ENCODE results near the gene PIEZO1. TPM values are rescaled to one million over a fixed set of nuclear protein-coding genes. Genes with fewer than 3 reads are reported as not detected.

PIEZO1 gene
- total RNA-seq, 4 donors from 2014 or later: 81.2 to 145 (median 113) TPM

DNA sequence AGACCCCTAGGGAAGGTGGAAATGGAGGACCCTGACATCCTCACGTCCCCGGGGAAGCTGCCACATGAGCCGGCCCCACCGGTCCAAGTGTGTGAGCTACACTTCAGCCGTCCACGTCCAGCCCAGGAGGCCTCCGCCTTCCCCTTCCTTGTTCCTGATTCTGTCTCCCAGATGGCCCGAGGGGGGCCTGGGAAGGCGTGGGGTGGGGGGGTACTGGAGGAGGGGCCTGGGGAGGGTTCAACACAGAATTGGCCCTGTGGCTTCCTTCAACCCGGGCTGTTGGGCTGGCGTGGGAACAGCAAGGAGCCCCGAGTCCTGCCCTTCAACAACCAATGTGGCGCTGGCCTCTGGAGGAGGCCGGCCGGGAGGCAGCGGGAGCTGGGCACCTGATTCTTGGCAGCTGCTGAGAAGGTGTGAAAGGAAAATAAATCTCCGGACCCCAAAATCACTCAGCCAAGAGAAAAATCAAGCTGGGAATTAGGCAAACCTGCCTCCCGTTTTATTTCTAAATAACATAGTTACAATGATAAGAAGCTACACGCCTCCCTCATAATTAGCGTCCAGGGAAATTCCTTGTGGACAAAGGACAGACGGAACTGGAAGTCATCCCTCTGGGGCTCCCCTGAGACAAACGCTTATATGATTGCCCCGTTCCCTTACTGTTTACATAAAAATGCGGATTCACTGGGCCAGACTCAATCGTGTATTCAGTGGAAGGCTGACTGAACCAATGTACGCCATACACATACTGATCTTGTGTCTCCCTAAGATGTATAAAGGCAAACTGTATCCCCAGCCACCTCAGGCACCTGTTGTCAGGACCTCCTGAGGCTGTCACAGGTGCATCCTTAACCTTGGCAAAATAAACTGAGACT, 28.5 kb upstream of the PIEZO1 start:
- no peak for DNase-seq
- 63 to 78% methylated on average over 17 to 20 of the region's 26 CpGs for WGBS, 2 donors

DNA sequence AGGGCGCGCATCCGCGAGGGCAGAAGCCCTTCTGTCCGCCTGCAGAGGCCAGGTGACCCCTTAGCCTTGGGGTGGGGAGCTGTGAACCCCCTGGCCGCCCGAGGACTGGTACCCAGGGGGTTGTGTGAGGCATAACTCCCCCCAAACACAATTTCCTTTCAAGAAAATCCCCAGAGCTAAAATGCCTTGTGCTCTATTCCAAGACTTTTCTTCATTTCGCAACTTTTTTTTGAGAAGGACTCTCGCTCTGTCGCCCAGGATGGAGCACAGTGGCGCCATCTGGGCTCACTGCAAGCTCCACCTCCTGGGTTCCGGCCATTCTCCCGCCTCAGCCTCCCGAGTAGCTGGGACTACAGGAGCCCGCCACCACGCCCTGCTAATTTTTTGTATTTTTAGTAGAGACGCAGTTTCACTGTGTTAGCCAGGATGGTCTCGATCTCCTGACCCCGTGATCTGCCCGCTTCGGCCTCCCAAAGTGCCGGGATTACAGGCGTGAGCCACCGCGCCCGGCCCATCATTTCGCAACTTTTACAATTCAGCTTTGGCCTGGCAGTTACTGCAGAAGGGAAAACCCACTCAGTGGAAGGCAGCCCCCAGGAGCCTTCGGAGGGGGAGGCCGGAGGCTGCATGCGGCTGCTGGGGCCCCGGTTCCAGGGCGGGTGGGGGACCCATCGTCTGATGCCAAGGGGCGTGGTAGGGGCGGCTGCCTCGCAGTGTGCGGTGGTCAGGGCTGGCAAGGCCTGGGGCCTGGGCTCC, 27.7 kb upstream of the PIEZO1 start:
- WGBS, 2 donors: 59 to 62% methylated on average over 26 to 34 of the region's 37 CpGs

More for the DNA sequence above, 28.5 kb upstream of the PIEZO1 start:
- no peak for TF ChIP-seq POLR2A (IDR thresholded peaks at IDR 0.05)
- TF ChIP-seq, protein P1, sequence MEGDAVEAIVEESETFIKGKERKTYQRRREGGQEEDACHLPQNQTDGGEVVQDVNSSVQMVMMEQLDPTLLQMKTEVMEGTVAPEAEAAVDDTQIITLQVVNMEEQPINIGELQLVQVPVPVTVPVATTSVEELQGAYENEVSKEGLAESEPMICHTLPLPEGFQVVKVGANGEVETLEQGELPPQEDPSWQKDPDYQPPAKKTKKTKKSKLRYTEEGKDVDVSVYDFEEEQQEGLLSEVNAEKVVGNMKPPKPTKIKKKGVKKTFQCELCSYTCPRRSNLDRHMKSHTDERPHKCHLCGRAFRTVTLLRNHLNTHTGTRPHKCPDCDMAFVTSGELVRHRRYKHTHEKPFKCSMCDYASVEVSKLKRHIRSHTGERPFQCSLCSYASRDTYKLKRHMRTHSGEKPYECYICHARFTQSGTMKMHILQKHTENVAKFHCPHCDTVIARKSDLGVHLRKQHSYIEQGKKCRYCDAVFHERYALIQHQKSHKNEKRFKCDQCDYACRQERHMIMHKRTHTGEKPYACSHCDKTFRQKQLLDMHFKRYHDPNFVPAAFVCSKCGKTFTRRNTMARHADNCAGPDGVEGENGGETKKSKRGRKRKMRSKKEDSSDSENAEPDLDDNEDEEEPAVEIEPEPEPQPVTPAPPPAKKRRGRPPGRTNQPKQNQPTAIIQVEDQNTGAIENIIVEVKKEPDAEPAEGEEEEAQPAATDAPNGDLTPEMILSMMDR (IDR thresholded peaks at IDR 0.05): no peak
- intact Hi-C loops (cut with DNase I): loop anchor here (5.0 to 10.0 kb wide), 3 partner anchors 44 to 401 kb away; partner anchors contain the start of genes ACSF3, GALNS, TRAPPC2L and ZNF778
- H3K27ac ChIP-seq: no peak overlapping the region
- H3K9me3 ChIP-seq: no peaks in the 10 kb centered on the region
- peaks cover 0 to 11% of the 10 kb centered on the region in 2 donors for H3K36me3 ChIP-seq
- no peak overlapping the region for H3K4me3 ChIP-seq (replicated peaks in 1 of 3)
- no peaks in the 10 kb centered on the region for H3K27me3 ChIP-seq
- H3K4me1 ChIP-seq: peaks cover 19 to 29% of the 10 kb centered on the region in 2 donors

DNA sequence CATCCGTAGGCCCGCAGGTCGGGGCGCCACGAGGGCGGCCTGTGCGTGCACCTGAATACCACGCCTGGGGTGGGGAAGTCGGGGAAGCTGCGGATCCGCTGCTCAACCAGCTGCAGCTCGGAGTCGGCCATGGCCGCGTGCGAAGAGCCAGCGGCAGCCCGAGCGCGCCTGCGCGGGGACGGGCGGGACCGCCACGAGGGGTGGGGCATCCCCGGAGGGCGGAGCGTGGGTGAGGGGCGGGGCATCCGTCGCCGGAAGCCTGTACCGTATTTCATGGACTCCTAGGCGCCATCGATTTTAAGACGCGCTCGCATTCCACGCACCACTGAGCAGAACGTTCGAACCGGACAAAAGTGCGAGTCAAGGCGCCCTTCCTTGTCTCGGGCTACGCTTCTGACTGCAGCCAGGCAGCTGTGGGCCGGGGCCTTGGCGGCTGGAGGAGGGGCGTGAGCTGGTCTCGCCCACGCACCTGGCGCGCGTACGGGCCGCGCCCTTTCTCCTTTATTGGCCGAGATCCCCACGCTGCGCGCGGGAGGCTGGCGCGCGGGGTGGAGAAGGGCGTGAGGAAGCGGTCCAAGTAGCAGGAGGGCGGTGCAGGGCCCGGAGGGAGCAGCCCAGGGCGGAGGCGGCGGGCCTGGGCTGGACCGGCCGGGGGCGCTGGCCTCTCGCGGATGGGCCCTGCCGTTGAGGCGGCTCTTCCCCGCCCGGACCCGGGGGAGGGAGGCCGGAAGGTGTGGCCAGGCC, 26.9 kb upstream of the PIEZO1 start, which contains the start of gene APRT:
Gene APRT (minus strand): TSS at position 160 of the 744 bp plus-strand sequence. CDS start 29 bp downstream, at position 131.
- Histone ChIP-seq H3K27ac (peak within 1 kb of the TSS; percentile 75 to 94 (median 83)), H3K27me3 (no peaks in the 10 kb centered on the region), H3K4me3 (replicated peaks in 1 of 3) (peak within 1 kb of the TSS in 2 of 3 donors; percentile 41 to 65), H3K4me1 (peaks cover 19 to 29% of the 10 kb centered on the region in 2 donors), H3K36me3 (peaks cover 0 to 11% of the 10 kb centered on the region in 2 donors), H3K9me3 (no peaks in the 10 kb centered on the region)
- intact Hi-C loops (cut with DNase I): loop anchor here (5.0 to 10.0 kb wide), 3 partner anchors 45 to 403 kb away; partner anchors contain the start of genes ACSF3, GALNS, TRAPPC2L and ZNF778
- WGBS, 2 donors: 0% methylated on average over 1 to 27 of the region's 84 CpGs
- TF ChIP-seq, protein P1 (IDR thresholded peaks at IDR 0.05): peak in 3 of 6 experiments; percentile 22 to 46 (median 41)
- peak in 1 of 2 donors; percentile 74 for TF ChIP-seq POLR2A (IDR thresholded peaks at IDR 0.05)
- DNase-seq: peak; percentile 94 to 95

More for the DNA sequence above, 27.7 kb upstream of the PIEZO1 start:
- H3K4me3 ChIP-seq (replicated peaks in 1 of 3): peak overlapping the region in 1 of 3 donors; percentile 65
- peak overlapping the region; percentile 75 to 94 (median 83) for H3K27ac ChIP-seq
- DNase-seq: peak; percentile 45 to 54
- no peaks in the 10 kb centered on the region for H3K27me3 ChIP-seq
- TF ChIP-seq, protein P1 (IDR thresholded peaks at IDR 0.05): peak in 1 of 6 experiments; percentile 0
- no peak for TF ChIP-seq POLR2A (IDR thresholded peaks at IDR 0.05)
- H3K9me3 ChIP-seq: no peaks in the 10 kb centered on the region
- peaks cover 19 to 29% of the 10 kb centered on the region in 2 donors for H3K4me1 ChIP-seq
- peaks cover 0 to 11% of the 10 kb centered on the region in 2 donors for H3K36me3 ChIP-seq
- intact Hi-C loops (cut with DNase I): loop anchor here (5.0 to 10.0 kb wide), 3 partner anchors 45 to 402 kb away; partner anchors contain the start of genes ACSF3, GALNS, TRAPPC2L and ZNF778

DNA sequence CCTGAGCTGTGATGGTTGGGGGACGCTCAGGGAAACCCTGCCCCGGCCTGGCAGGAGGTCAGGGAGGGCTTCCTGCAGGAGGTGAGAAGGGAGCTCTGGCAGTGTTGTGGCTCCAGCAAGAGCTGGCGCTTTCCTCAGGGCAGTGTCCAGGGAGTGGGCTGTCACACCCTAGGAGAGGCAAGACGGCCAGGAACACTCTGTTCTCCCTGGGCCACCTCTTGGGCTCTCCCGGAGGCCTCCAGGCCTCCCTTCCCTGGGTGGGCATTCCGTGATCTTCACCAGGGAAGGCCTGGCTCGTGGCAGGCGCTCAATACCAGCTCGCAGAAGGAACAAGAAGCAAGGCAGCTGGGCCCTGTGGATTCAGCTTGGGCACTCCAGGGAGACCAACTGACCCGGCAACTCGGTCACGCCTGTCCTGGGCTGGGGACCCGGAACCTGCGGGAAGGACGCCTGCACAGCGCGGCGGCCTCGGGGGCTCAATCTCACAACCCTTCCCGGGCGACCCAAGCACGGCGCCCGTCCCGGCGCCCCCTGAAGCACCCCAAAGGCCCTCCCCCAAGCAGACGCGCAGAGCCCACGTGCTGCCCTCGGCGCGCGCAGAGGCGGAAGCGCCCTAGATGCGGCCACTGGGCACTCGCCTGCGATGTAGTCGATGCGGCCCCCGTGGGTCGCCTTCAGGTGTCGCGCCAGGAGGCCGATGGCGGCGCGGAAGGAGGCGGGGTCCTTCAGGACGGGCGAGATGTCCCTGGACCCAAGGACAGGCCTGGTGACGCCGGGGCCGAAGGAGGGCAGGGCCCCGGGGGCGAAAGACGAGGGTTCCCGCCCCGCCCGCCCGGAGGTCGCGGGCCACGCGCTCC, 26.1 kb upstream of the PIEZO1 start:
- peak overlapping the region; percentile 73 to 94 (median 75) for H3K27ac ChIP-seq
- intact Hi-C loops (cut with DNase I): loop anchor here (5.0 to 10.0 kb wide), 3 partner anchors 46 to 404 kb away; partner anchors contain the start of genes ACSF3, GALNS, TRAPPC2L and ZNF778
- H3K9me3 ChIP-seq: no peaks in the 10 kb centered on the region
- H3K27me3 ChIP-seq: no peaks in the 10 kb centered on the region
- peaks cover 19 to 29% of the 10 kb centered on the region in 2 donors for H3K4me1 ChIP-seq
- peaks cover 0 to 11% of the 10 kb centered on the region in 2 donors for H3K36me3 ChIP-seq
- 6 to 14% methylated on average over 12 to 23 of the region's 65 CpGs for WGBS, 2 donors
- peak; percentile 63 to 83 for TF ChIP-seq POLR2A (IDR thresholded peaks at IDR 0.05)
- TF ChIP-seq, protein P1 (IDR thresholded peaks at IDR 0.05): no peak
- DNase-seq: peak; percentile 82 to 83
- H3K4me3 ChIP-seq (replicated peaks in 1 of 3): peak overlapping the region in 2 of 3 donors; percentile 41 to 65
